ENCODE results near the gene HIC2. TPM values are rescaled to one million over a fixed set of nuclear protein-coding genes. Genes with fewer than 3 reads are reported as not detected.
"Not testable (repeated sequence)": the region's sequence is repeated elsewhere in the genome, so short reads cannot be mapped to it uniquely, and the experiment has no call there.

HIC2 gene
- total RNA-seq, 3 donors from 2014 or later, result 6.0 to 6.2 (median 6.0) TPM

- DNase-seq; H3K36me3 ChIP-seq (ENCODE audit: low read depth); H3K4me3 ChIP-seq; H3K9me3 ChIP-seq; intact Hi-C loops (cut with DNase I, micrococcal nuclease); H3K4me1 ChIP-seq (ENCODE audit: low read depth): not testable (repeated sequence)
- peak; percentile 32 for ATAC-seq
Observed at GRCh38 chr22:21407792-21408191, 9.4 kb upstream of the HIC2 start.

GRCh38 chr22:21416375-21416774 lies 796 bp upstream of the HIC2 start:
- H3K36me3 ChIP-seq (ENCODE audit: low read depth); H3K4me3 ChIP-seq; DNase-seq; H3K9me3 ChIP-seq; H3K4me1 ChIP-seq (ENCODE audit: low read depth); ATAC-seq; intact Hi-C loops (cut with DNase I, micrococcal nuclease): not testable (repeated sequence)

- H3K9me3 ChIP-seq; H3K4me3 ChIP-seq; H3K4me1 ChIP-seq (ENCODE audit: low read depth); ATAC-seq; intact Hi-C loops (cut with DNase I, micrococcal nuclease); H3K36me3 ChIP-seq (ENCODE audit: low read depth): not testable (repeated sequence)
- peak; percentile 31 to 63 (median 42) for DNase-seq
Observed at GRCh38 chr22:21417853-21418252, 682 bp downstream of the HIC2 start.

GRCh38 chr22:21418974-21419638 lies 1.9 kb downstream of the HIC2 start:
- DNase-seq (peak in 2 of 3 donors; percentile 22 to 31), ATAC-seq (peak; percentile 2)
- H3K4me3 ChIP-seq; intact Hi-C loops (cut with DNase I, micrococcal nuclease); H3K9me3 ChIP-seq; H3K4me1 ChIP-seq (ENCODE audit: low read depth); H3K36me3 ChIP-seq (ENCODE audit: low read depth): not testable (repeated sequence)

- peak in 1 of 3 donors; percentile 27 for DNase-seq
- intact Hi-C loops (cut with DNase I, micrococcal nuclease); H3K9me3 ChIP-seq; H3K4me3 ChIP-seq; H3K36me3 ChIP-seq (ENCODE audit: low read depth); H3K4me1 ChIP-seq (ENCODE audit: low read depth): not testable (repeated sequence)
- peak; percentile 80 for ATAC-seq
Observed at GRCh38 chr22:21420180-21420763, 3.1 kb downstream of the HIC2 start.

GRCh38 chr22:21424084-21424709 lies 7.0 kb downstream of the HIC2 start:
- ATAC-seq; H3K9me3 ChIP-seq; H3K36me3 ChIP-seq (ENCODE audit: low read depth); H3K4me3 ChIP-seq; DNase-seq; H3K4me1 ChIP-seq (ENCODE audit: low read depth); intact Hi-C loops (cut with DNase I, micrococcal nuclease): not testable (repeated sequence)

- H3K4me1 ChIP-seq (ENCODE audit: low read depth); DNase-seq; H3K36me3 ChIP-seq (ENCODE audit: low read depth); intact Hi-C loops (cut with DNase I, micrococcal nuclease); H3K9me3 ChIP-seq; ATAC-seq; H3K4me3 ChIP-seq: not testable (repeated sequence)
Observed at GRCh38 chr22:21434378-21435233, 17.4 kb downstream of the HIC2 start.

- intact Hi-C loops (cut with DNase I, micrococcal nuclease), result not testable (repeated sequence)
Observed at GRCh38 chr22:21435998-21436810, 19.0 kb downstream of the HIC2 start.

GRCh38 chr22:21438013-21438412 lies 20.8 kb downstream of the HIC2 start:
- H3K4me3 ChIP-seq; ATAC-seq; intact Hi-C loops (cut with DNase I, micrococcal nuclease); H3K36me3 ChIP-seq (ENCODE audit: low read depth); H3K9me3 ChIP-seq; H3K4me1 ChIP-seq (ENCODE audit: low read depth): not testable (repeated sequence)
- peak in 1 of 3 donors; percentile 17 for DNase-seq

More at GRCh38 chr22:21435998-21436810, 19.0 kb downstream of the HIC2 start:
- not testable (repeated sequence) for H3K36me3 ChIP-seq (ENCODE audit: low read depth); H3K4me1 ChIP-seq (ENCODE audit: low read depth); H3K4me3 ChIP-seq; H3K9me3 ChIP-seq
- ATAC-seq (peak; percentile 81), DNase-seq (peak; percentile 4 to 44 (median 41))

GRCh38 chr22:21440018-21440636 lies 23.0 kb downstream of the HIC2 start:
- ATAC-seq, result peak; percentile 15
- H3K4me1 ChIP-seq (ENCODE audit: low read depth); DNase-seq; H3K9me3 ChIP-seq; intact Hi-C loops (cut with DNase I, micrococcal nuclease); H3K4me3 ChIP-seq; H3K36me3 ChIP-seq (ENCODE audit: low read depth): not testable (repeated sequence)

GRCh38 chr22:21440676-21441075 lies 23.5 kb downstream of the HIC2 start:
- H3K36me3 ChIP-seq (ENCODE audit: low read depth); H3K4me1 ChIP-seq (ENCODE audit: low read depth); H3K4me3 ChIP-seq; DNase-seq; intact Hi-C loops (cut with DNase I, micrococcal nuclease); H3K9me3 ChIP-seq: not testable (repeated sequence)
- ATAC-seq, result peak; percentile 83

GRCh38 chr22:21441170-21441569 lies 24.0 kb downstream of the HIC2 start:
- H3K9me3 ChIP-seq; H3K4me1 ChIP-seq (ENCODE audit: low read depth); ATAC-seq; intact Hi-C loops (cut with DNase I, micrococcal nuclease); H3K36me3 ChIP-seq (ENCODE audit: low read depth); H3K4me3 ChIP-seq: not testable (repeated sequence)
- DNase-seq, result peak in 2 of 3 donors; percentile 25 to 31

GRCh38 chr22:21442123-21442522 lies 25.0 kb downstream of the HIC2 start:
- not testable (repeated sequence) for ATAC-seq

More at GRCh38 chr22:21442123-21442522, 25.0 kb downstream of the HIC2 start:
- H3K4me3 ChIP-seq; H3K36me3 ChIP-seq (ENCODE audit: low read depth); H3K4me1 ChIP-seq (ENCODE audit: low read depth); intact Hi-C loops (cut with DNase I, micrococcal nuclease); H3K9me3 ChIP-seq; DNase-seq: not testable (repeated sequence)

All from mucosa of descending colon (tissue), 3 donors.